ENCODE measurements around the gene PTPN1.

PTPN1 gene

DNA sequence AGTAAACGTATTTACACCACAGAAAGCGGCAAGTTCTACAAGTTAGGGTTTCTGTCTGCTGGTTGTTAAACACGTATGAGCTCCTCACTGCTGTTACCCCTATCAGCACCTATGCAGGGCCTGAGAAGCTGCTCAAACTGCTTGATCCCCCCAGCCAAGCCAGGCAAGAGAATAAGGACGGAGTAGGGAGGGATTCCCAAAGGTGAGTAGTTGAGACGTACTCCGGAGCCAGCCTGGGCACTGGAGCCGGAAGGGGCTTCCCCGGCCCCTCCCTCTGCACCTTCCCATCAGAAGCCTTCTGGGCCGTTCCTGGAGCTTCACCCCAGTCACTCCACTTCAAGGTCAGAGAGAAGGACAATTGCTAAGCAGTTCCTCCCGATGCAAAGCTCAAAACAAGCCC is 123.2 kb downstream of the PTPN1 start:
- no peak for DNase-seq (ENCODE audit: insufficient read length, low spot score)
- TF ChIP-seq POLR2A (IDR thresholded peaks at IDR 0.05; ENCODE audit: low read depth, low read length), result no peak
- no peak for FAIRE-seq

DNA sequence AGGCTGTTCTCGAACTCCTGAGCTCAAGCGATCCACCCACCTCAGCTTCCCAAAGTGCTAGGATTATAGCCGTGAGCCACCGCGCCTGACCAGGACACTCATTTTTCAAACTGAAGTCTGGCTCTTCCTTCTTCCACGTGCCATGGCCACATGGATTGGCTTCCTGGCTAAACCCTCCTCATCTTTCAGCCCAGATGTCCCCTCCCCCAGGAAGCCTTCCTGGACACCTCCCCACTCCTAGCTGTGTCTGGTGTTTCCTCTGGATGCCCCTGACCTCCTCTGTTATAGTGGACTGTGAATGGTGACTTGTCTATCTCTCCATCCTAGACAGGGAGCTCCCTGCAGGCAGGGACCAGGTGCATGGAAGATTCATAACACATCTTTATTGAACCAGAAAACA is 124.0 kb downstream of the PTPN1 start:
- FAIRE-seq (no peak), DNase-seq (ENCODE audit: insufficient read length, low spot score) (no peak)
- no peak for TF ChIP-seq POLR2A (IDR thresholded peaks at IDR 0.05; ENCODE audit: low read depth, low read length)

Data from H54 (cell line).